ENCODE results near the gene SPDYE5.
"Not testable (repeated sequence)": the region's sequence is repeated elsewhere in the genome, so short reads cannot be mapped to it uniquely, and the experiment has no call there.

DNA sequence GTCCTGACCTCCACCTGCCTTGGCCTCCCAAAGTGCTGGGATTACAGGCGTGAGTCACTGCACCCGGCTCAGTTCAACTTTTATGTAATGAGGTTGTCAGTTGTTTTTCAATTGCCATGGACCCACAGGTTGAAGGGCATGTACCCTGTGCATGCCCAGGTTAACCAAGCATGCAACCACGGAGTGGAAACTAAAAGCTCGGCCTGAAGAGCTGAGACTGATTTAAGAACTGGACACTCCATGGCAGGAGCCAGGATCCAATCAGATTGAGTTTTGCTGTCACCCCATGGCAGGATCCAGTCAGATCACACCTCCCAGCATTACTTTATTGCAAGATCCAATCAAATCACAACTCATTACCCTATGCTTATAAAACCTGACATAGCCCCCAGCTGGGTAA is 16.9 kb downstream of the SPDYE5 start:
- TF ChIP-seq POLR2A, CTCF (IDR thresholded peaks at IDR 0.05): not testable (repeated sequence)

Data from lower leg skin (tissue), 3 donors.